HEK293T (cell line): ENCODE data around the gene TNIP3.

ENCODE experiments used
- CTBP1 ChIP-seq: fragments of 450-650 bp; IDR thresholded peaks from 2 replicates; pipeline ENCODE4 v1.6.1; 2016; ENCODE audit warnings: borderline replicate concordance
- FOXM1 ChIP-seq: fragments of 450-650 bp; IDR thresholded peaks from 2 replicates; pipeline ENCODE4 v1.6.1; 2017; ENCODE audit warnings: mild to moderate bottlenecking, borderline replicate concordance
- NFRKB ChIP-seq: fragments of 450-650 bp; IDR thresholded peaks from 2 replicates; pipeline ENCODE4 v1.6.1; 2016; ENCODE audit warnings: mild to moderate bottlenecking, moderate library complexity
- ZNF384 ChIP-seq: fragments of 450-650 bp; IDR thresholded peaks from 2 replicates; pipeline ENCODE4 v1.6.1; 2016
- TF ChIP-seq, protein P1 (sequence below): fragments of 450-650 bp; IDR thresholded peaks from 2 replicates; pipeline ENCODE4 v1.6.1; 2016

DNA sequence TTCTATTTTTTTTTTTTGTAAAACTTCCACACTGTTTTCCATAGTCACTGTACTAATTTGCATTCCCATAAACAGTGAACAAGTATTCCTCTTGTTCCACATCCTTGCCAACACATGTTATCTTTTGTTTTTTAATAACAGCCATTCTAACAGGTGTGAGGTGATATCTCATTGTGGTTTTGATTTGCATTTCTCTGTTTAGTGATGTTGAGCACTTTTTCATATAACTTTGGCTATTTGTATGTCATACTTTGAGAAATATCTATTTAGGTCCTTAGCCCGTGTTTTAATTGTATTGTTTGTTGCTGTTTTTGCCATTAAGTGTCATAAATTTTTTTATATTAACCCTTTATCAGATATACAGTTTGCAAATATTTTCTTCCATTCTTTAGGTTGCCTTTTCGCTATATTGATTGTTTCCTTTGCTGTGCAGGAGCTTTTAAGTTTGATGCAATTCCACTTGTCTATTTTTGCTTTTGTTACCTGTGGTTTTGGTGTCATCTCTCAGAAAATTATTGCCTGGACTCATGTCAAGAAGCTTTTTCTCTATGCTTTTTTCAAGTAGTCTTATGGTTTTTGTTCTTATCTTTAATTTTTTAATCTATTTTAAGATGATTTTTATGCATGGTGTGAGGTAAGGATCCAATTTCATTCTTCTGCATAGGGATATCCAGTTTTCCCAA lies 63.9 kb downstream of the TNIP3 start:
- no peak for TF ChIP-seq CTBP1
- TF ChIP-seq NFRKB, result no peak
- no peak for TF ChIP-seq FOXM1
- TF ChIP-seq, protein P1, sequence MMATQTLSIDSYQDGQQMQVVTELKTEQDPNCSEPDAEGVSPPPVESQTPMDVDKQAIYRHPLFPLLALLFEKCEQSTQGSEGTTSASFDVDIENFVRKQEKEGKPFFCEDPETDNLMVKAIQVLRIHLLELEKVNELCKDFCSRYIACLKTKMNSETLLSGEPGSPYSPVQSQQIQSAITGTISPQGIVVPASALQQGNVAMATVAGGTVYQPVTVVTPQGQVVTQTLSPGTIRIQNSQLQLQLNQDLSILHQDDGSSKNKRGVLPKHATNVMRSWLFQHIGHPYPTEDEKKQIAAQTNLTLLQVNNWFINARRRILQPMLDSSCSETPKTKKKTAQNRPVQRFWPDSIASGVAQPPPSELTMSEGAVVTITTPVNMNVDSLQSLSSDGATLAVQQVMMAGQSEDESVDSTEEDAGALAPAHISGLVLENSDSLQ, result no peak
- TF ChIP-seq ZNF384, result no peak
